ENCODE data around the gene LBP.

- no peak for TF ChIP-seq L3MBTL2 (conservative IDR thresholded peaks at IDR 0.05)
- TF ChIP-seq SUZ12 (IDR thresholded peaks at IDR 0.05), result no peak
- no peak for TF ChIP-seq SP1 (IDR thresholded peaks at IDR 0.05)
- TF ChIP-seq FOXM1 (IDR thresholded peaks at IDR 0.05; ENCODE audit: borderline replicate concordance), result no peak
- TF ChIP-seq CTBP1 (IDR thresholded peaks at IDR 0.05; ENCODE audit: borderline replicate concordance), result no peak
- no peak for TF ChIP-seq HDGF (IDR thresholded peaks at IDR 0.05; ENCODE audit: borderline replicate concordance)
- TF ChIP-seq NFRKB (IDR thresholded peaks at IDR 0.05), result no peak
Observed at GRCh38 chr20:38343311-38344106, 2.8 kb upstream of the LBP start.
